WTC11 (cell line): Measurements from ENCODE around the gene ZDHHC11. TPM values are rescaled to one million over a fixed set of nuclear protein-coding genes. Genes with fewer than 3 reads are reported as not detected.

Source experiments
- ATAC-seq: fragments of 200-7000 bp; cut with Tn5 transposase; 2 replicates; pipeline ENCODE4 v1.10.0; 2021; ENCODE audit warnings: mild to moderate bottlenecking, moderate library complexity
- CTCF ChIA-PET: fragments of 300-600 bp; sonication (Branson Sonifier 250); formaldehyde crosslinking; loops from one replicate; lab custom pipeline; 2021; ENCODE audit warnings: antibody characterized with exemption; lab: Charles Lee
- POLR2A ChIA-PET: fragments of 350-600 bp; sonication (Branson Sonifier 250); formaldehyde crosslinking; loops from one replicate; lab custom pipeline; 2021; ENCODE audit warnings: antibody characterized with exemption; lab: Charles Lee
- DNase-seq: peaks from one replicate; pipeline ENCODE4 v3.0.0; 2021; ENCODE audit warnings: low spot score
- H3K27ac Mint-ChIP-seq: 2 replicates; pipeline ENCODE4 v1.8.0; 2021; ENCODE audit warnings: mixed read lengths
- H3K27me3 Mint-ChIP-seq: 2 replicates; pipeline ENCODE4 v1.8.0; 2021; ENCODE audit warnings: low read depth, mild to moderate bottlenecking, moderate library complexity, mixed read lengths
- H3K36me3 Mint-ChIP-seq: 2 replicates; pipeline ENCODE4 v1.8.0; 2021; ENCODE audit warnings: mixed read lengths
- H3K4me1 Mint-ChIP-seq: 2 replicates; pipeline ENCODE4 v1.8.0; 2022; ENCODE audit warnings: mixed read lengths
- H3K4me3 Mint-ChIP-seq: 2 replicates; pipeline ENCODE4 v1.8.0; 2021; ENCODE audit warnings: mild to moderate bottlenecking, moderate library complexity, mixed read lengths
- H3K9me3 Mint-ChIP-seq: 2 replicates; pipeline ENCODE4 v1.8.0; 2021; ENCODE audit warnings: mixed read lengths
- ARID4B ChIP-seq: sonication (generic); formaldehyde crosslinking; IDR thresholded peaks from 2 replicates; pipeline ENCODE4 v1.8.0; 2023; ENCODE audit warnings: missing genetic modification reagents, mild to moderate bottlenecking, borderline replicate concordance
- ATF2 ChIP-seq: sonication (generic); formaldehyde crosslinking; IDR thresholded peaks from 2 replicates; pipeline ENCODE4 v1.8.1; 2022; ENCODE audit warnings: low read depth, missing genetic modification reagents, borderline replicate concordance
- CREM ChIP-seq: sonication (generic); formaldehyde crosslinking; IDR thresholded peaks from 2 replicates; pipeline ENCODE4 v1.8.1; 2022; ENCODE audit warnings: mild to moderate bottlenecking, missing genetic modification reagents, moderate library complexity
- E2F4 ChIP-seq: sonication (generic); formaldehyde crosslinking; IDR thresholded peaks from 2 replicates; pipeline ENCODE4 v1.8.1; 2022; ENCODE audit warnings: low read depth, mild to moderate bottlenecking, moderate library complexity, missing genetic modification reagents, borderline replicate concordance
- FOXJ3 ChIP-seq: sonication (generic); formaldehyde crosslinking; IDR thresholded peaks from 2 replicates; pipeline ENCODE4 v1.9.0; 2021; ENCODE audit warnings: missing genetic modification reagents, mild to moderate bottlenecking, borderline replicate concordance
- GTF2I ChIP-seq: fragments of 250-450 bp; sonication (Bioruptor Pico); conservative IDR thresholded peaks from 2 replicates; pipeline ENCODE4 v1.4.0; 2021; ENCODE audit warnings: mild to moderate bottlenecking
- MLX ChIP-seq: sonication (generic); formaldehyde crosslinking; IDR thresholded peaks from 2 replicates; pipeline ENCODE4 v1.8.1; 2023; ENCODE audit warnings: mild to moderate bottlenecking, missing genetic modification reagents, moderate library complexity
- MYBL2 ChIP-seq: sonication (generic); formaldehyde crosslinking; IDR thresholded peaks from 2 replicates; pipeline ENCODE4 v1.8.1; 2023; ENCODE audit warnings: mild to moderate bottlenecking, moderate library complexity, missing genetic modification reagents
- NR1H2 ChIP-seq: sonication (generic); formaldehyde crosslinking; IDR thresholded peaks from 2 replicates; pipeline ENCODE4 v1.9.0; 2021; ENCODE audit warnings: mild to moderate bottlenecking, moderate library complexity, missing genetic modification reagents
- TEAD1 ChIP-seq: sonication (generic); formaldehyde crosslinking; IDR thresholded peaks from 2 replicates; pipeline ENCODE4 v1.8.0; 2022; ENCODE audit warnings: mild to moderate bottlenecking, missing genetic modification reagents
- TEAD4 ChIP-seq: sonication (generic); formaldehyde crosslinking; IDR thresholded peaks from 2 replicates; pipeline ENCODE4 v1.8.0; 2022; ENCODE audit warnings: mild to moderate bottlenecking, missing genetic modification reagents
- USF2 ChIP-seq: sonication (generic); formaldehyde crosslinking; IDR thresholded peaks from 2 replicates; pipeline ENCODE4 v1.8.1; 2023; ENCODE audit warnings: mild to moderate bottlenecking, missing genetic modification reagents, moderate library complexity
- ZNF121 ChIP-seq: sonication (generic); formaldehyde crosslinking; IDR thresholded peaks from 2 replicates; pipeline ENCODE4 v1.8.0; 2023; ENCODE audit warnings: missing genetic modification reagents
- ZNF263 ChIP-seq: sonication (generic); formaldehyde crosslinking; IDR thresholded peaks from 2 replicates; pipeline ENCODE4 v1.8.1; 2022; ENCODE audit warnings: low read depth, mild to moderate bottlenecking, moderate library complexity, missing genetic modification reagents
- ZNF281 ChIP-seq: sonication (generic); formaldehyde crosslinking; IDR thresholded peaks from 2 replicates; pipeline ENCODE4 v1.8.0; 2023; ENCODE audit warnings: mild to moderate bottlenecking, missing genetic modification reagents
- ZNF423 ChIP-seq: fragments of 250-450 bp; sonication (Bioruptor Pico); IDR thresholded peaks from 2 replicates; pipeline ENCODE4 v2.1.2; 2022; ENCODE audit warnings: mild to moderate bottlenecking, moderate library complexity
- ZNF425 ChIP-seq: fragments of 250-450 bp; sonication (Bioruptor Pico); conservative IDR thresholded peaks from 2 replicates; pipeline ENCODE4 v1.9.0; 2021; ENCODE audit warnings: mild to moderate bottlenecking
- total RNA-seq: library from RNA; stranded (reverse); gene quantifications from 3 replicates; pipeline ENCODE4 v1.2.3, GENCODE V29; 2021

ZDHHC11 gene
- total RNA-seq, 1 experiment from 2014 or later, result 21.4 TPM

- no peak for TF ChIP-seq ZNF263 (CRISPR knock-in tag)
- TF ChIP-seq CREM, result no peak
- no peak for TF ChIP-seq E2F4
- no peak for TF ChIP-seq TEAD1
- no peak for TF ChIP-seq ATF2 (CRISPR knock-in tag)
- TF ChIP-seq TEAD4 (CRISPR knock-in tag), result no peak
- no peak for TF ChIP-seq ZNF121 (CRISPR knock-in tag)
- TF ChIP-seq ZNF281 (CRISPR knock-in tag), result no peak
- no peak for TF ChIP-seq ZNF423
- no peak for TF ChIP-seq FOXJ3 (CRISPR knock-in tag)
- TF ChIP-seq GTF2I, result no peak
- no peak for TF ChIP-seq MYBL2 (CRISPR knock-in tag)
- no peak for TF ChIP-seq ARID4B (CRISPR knock-in tag)
- no peak for TF ChIP-seq USF2 (CRISPR knock-in tag)
- no peak for TF ChIP-seq ZNF425 (CRISPR knock-in tag)
- TF ChIP-seq MLX, result no peak
- TF ChIP-seq NR1H2 (CRISPR knock-in tag), result no peak
- Mint-ChIP-seq H3K4me3 (no peak overlapping the region), H3K36me3 (peaks cover 20% of the 10 kb centered on the region), H3K9me3 (peaks cover 5% of the 10 kb centered on the region; the same call in 1 of the 2 replicates), H3K27ac (no peak overlapping the region), H3K27me3 (no peaks in the 10 kb centered on the region; the same call in 1 of the 2 replicates), H3K4me1 (no peaks in the 10 kb centered on the region)
- CTCF ChIA-PET, result no interaction called here
- DNase-seq (no peak), ATAC-seq (no peak; the same call in 1 of the 2 replicates)
- POLR2A ChIA-PET, result no interaction called here
Observed at GRCh38 chr5:820245-820644, 30.5 kb downstream of the ZDHHC11 start.
